K562 (cell line): ENCODE data around the gene MPC1. TPM values are rescaled to one million over a fixed set of nuclear protein-coding genes. Genes with fewer than 3 reads are reported as not detected.

ENCODE experiments used
- BCL6 ChIP-seq: fragments of 250-450 bp; sonication (Bioruptor Pico); IDR thresholded peaks from 2 replicates; pipeline ENCODE4 v1.4.0; 2020
- MGA ChIP-seq: fragments of 450-650 bp; IDR thresholded peaks from 2 replicates; pipeline ENCODE4 v1.6.1; 2016; ENCODE audit warnings: mild to moderate bottlenecking, moderate library complexity
- RFX5 ChIP-seq: IDR thresholded peaks from 2 replicates; pipeline ENCODE4 v1.6.1; 2011; ENCODE audit warnings: low read depth, mild to moderate bottlenecking, improper control_type of control experiment, low read length
- THAP12 ChIP-seq: fragments of 250-450 bp; sonication (Bioruptor Pico); IDR thresholded peaks from 2 replicates; pipeline ENCODE4 v1.9.0; 2021; ENCODE audit warnings: mild to moderate bottlenecking, inconsistent platforms
- polyA plus RNA-seq, 8 experiments: library from polyadenylated mRNA; depleted of rRNA in 4 of 8; stranded (reverse) in 5 of 8; unstranded in 3 of 8; fragments of >200 nt; fragmentation: Nextera tagmentation in 2 of 8; fragmentation: Illumina TruSeq in 1 of 8; extraction: Ambion mirVana in 2 of 8; extraction: Trizol in 1 of 8; gene quantifications; 2 replicates each; pipeline versions ENCODE4 v1.2.1 to v1.2.3, GENCODE V29; 2011 to 2014; ENCODE audit warnings: inconsistent platforms in 1 of 8, missing spikeins in 1 of 8
- total RNA-seq, 7 experiments: library from RNA; depleted of rRNA in 6 of 7; stranded (reverse); fragments of >200 nt in 6 of 7; fragmentation: Illumina TruSeq in 2 of 7; extraction: Trizol in 2 of 7; gene quantifications; 2 replicates each; pipeline versions ENCODE4 v1.2.1 to v1.2.3, GENCODE V29; 2011 to 2021; ENCODE audit warnings: low replicate concordance in 1 of 7

Gene MPC1
- total and polyA plus RNA-seq, 9 of the 15 experiments (the other 6 are each of a cell fraction or from before 2014, with no cell fraction given) = 78.6 to 185 (median 138) TPM

GRCh38 chr6:166381733-166382499 is 824 bp downstream of the MPC1 start (continued):
- TF ChIP-seq THAP12 (peak; percentile 56; the same call in 1 of the 2 replicates), RFX5 (no peak), BCL6 (CRISPR knock-in tag) (no peak), MGA (no peak)
